SU-DHL-6 (cell line): Measurements from ENCODE around the gene PDE1A.

Source experiments
- H2AFZ ChIP-seq: fragments of 200-600 bp; sonication (generic); 2 replicates; pipeline ENCODE4 v1.6.1; 2014; ENCODE audit warnings: low read depth, mild to moderate bottlenecking, moderate library complexity, mixed read lengths, antibody characterized with exemption, low read length; ENCODE audit not compliant: severe bottlenecking
- H3F3A ChIP-seq: fragments of 200-600 bp; shearing (Covaris generic); 2 replicates; pipeline ENCODE4 v1.6.0; 2016; ENCODE audit warnings: antibody characterized with exemption, mild to moderate bottlenecking; ENCODE audit not compliant: insufficient read depth
- H3K27ac ChIP-seq: fragments of 200-600 bp; sonication (generic); 2 replicates; pipeline ENCODE4 v1.5.1; 2016; ENCODE audit warnings: low read depth, mild to moderate bottlenecking, low read length, moderate library complexity, mixed read lengths
- H3K27me3 ChIP-seq: fragments of 200-600 bp; sonication (generic), shearing (Covaris generic); 2 replicates; pipeline ENCODE4 v1.6.0; 2014; ENCODE audit warnings: mild to moderate bottlenecking, low read length
- H3K36me3 ChIP-seq: fragments of 200-600 bp; sonication (generic); 2 replicates; pipeline ENCODE4 v1.6.1; 2014; ENCODE audit warnings: mild to moderate bottlenecking, low read length, mixed read lengths
- H3K4me2 ChIP-seq: fragments of 300-600, 200-600 bp; shearing (Covaris generic), sonication (generic); 2 replicates; pipeline ENCODE4 v1.6.0; 2014; ENCODE audit warnings: low read length, low read depth, mild to moderate bottlenecking; ENCODE audit not compliant: poor library complexity, severe bottlenecking
- H3K4me3 ChIP-seq: fragments of 200-600 bp; sonication (generic); 2 replicates; pipeline ENCODE4 v1.5.1; 2014; ENCODE audit warnings: antibody characterized with exemption, low read length, mild to moderate bottlenecking, mixed read lengths; ENCODE audit not compliant: insufficient read depth, poor library complexity, severe bottlenecking
- H3K79me2 ChIP-seq: fragments of 200-600 bp; sonication (generic); 2 replicates; pipeline ENCODE4 v1.6.1; 2014; ENCODE audit warnings: mild to moderate bottlenecking, low read length, moderate library complexity; ENCODE audit not compliant: insufficient read depth
- H3K9ac ChIP-seq: fragments of 200-600 bp; sonication (generic); 2 replicates; pipeline ENCODE4 v1.7.0; 2014; ENCODE audit warnings: mild to moderate bottlenecking, low read length
- H3K9me2 ChIP-seq: fragments of 200-600 bp; sonication (generic); replicated peaks from 2 replicates; pipeline ENCODE4 v1.6.1; 2014; ENCODE audit warnings: low read length; ENCODE audit not compliant: insufficient read depth
- H3K9me3 ChIP-seq: fragments of 200-600 bp; sonication (generic); 2 replicates; pipeline ENCODE4 v1.6.1; 2014; ENCODE audit warnings: low read length, mixed read lengths; ENCODE audit not compliant: insufficient read depth
- H4K20me1 ChIP-seq: fragments of 200-600 bp; sonication (generic); 2 replicates; pipeline ENCODE4 v1.6.1; 2014; ENCODE audit warnings: low read depth, mild to moderate bottlenecking, antibody characterized with exemption, low read length, moderate library complexity, mixed read lengths
- CTCF ChIP-seq: fragments of 200-600 bp; sonication (generic); IDR thresholded peaks from one replicate; pipeline ENCODE4 v1.5.1; 2017; ENCODE audit warnings: antibody characterized with exemption, mild to moderate bottlenecking, low read length, moderate library complexity; ENCODE audit not compliant: insufficient read depth, poor library complexity, severe bottlenecking
- EZH2phosphoT487 ChIP-seq: fragments of 200-600 bp; sonication (generic), shearing (Covaris generic); conservative IDR thresholded peaks from 2 replicates; pipeline ENCODE4 v1.6.1; 2018; ENCODE audit warnings: mild to moderate bottlenecking, antibody characterized with exemption, low read length, moderate library complexity, mixed read lengths

The PDE1A gene

GRCh38 chr2:182240862-182241371 is 185.9 kb downstream of the PDE1A start:
- Histone ChIP-seq H3K4me2 (no peak overlapping the region), H3K4me3 (no peak overlapping the region), H3F3A (no peaks in the 10 kb centered on the region), H3K27ac (no peak overlapping the region), H3K9me2 (no peaks in the 10 kb centered on the region), H4K20me1 (no peaks in the 10 kb centered on the region), H3K9me3 (no peaks in the 10 kb centered on the region), H3K9ac (no peak overlapping the region), H3K79me2 (no peaks in the 10 kb centered on the region), H2AFZ (no peak overlapping the region), H3K27me3 (no peaks in the 10 kb centered on the region), H3K36me3 (no peaks in the 10 kb centered on the region)
- TF ChIP-seq CTCF (peak; percentile 83), EZH2phosphoT487 (no peak)

- no peak overlapping the region for H3K27ac ChIP-seq
- no peak overlapping the region for H3K4me3 ChIP-seq
- no peak overlapping the region for H3K4me2 ChIP-seq
- no peaks in the 10 kb centered on the region for H3K79me2 ChIP-seq
- no peak overlapping the region for H3K9ac ChIP-seq
- no peaks in the 10 kb centered on the region for H3F3A ChIP-seq
- H4K20me1 ChIP-seq, result no peaks in the 10 kb centered on the region
- no peak overlapping the region for H2AFZ ChIP-seq
- H3K9me3 ChIP-seq, result no peaks in the 10 kb centered on the region
- H3K9me2 ChIP-seq, result no peaks in the 10 kb centered on the region
- H3K27me3 ChIP-seq, result no peaks in the 10 kb centered on the region
- TF ChIP-seq CTCF (no peak), EZH2phosphoT487 (no peak)
- no peaks in the 10 kb centered on the region for H3K36me3 ChIP-seq
Measured at GRCh38 chr2:182230561-182230960, 196.3 kb downstream of the PDE1A start.

GRCh38 chr2:182229297-182229696 is 197.5 kb downstream of the PDE1A start:
- Histone ChIP-seq H3K9ac (no peak overlapping the region), H3K9me3 (no peaks in the 10 kb centered on the region), H3K27ac (no peak overlapping the region), H3K27me3 (no peaks in the 10 kb centered on the region), H3K4me3 (no peak overlapping the region), H4K20me1 (no peaks in the 10 kb centered on the region), H3K79me2 (no peaks in the 10 kb centered on the region), H3F3A (no peaks in the 10 kb centered on the region), H3K36me3 (no peaks in the 10 kb centered on the region), H3K4me2 (no peak overlapping the region), H3K9me2 (no peaks in the 10 kb centered on the region), H2AFZ (no peak overlapping the region)
- TF ChIP-seq CTCF (no peak), EZH2phosphoT487 (no peak)

GRCh38 chr2:182228741-182229140 is 198.1 kb downstream of the PDE1A start:
- Histone ChIP-seq H3K9me3 (no peaks in the 10 kb centered on the region), H3F3A (no peaks in the 10 kb centered on the region), H3K36me3 (no peaks in the 10 kb centered on the region), H3K4me2 (no peak overlapping the region), H2AFZ (no peak overlapping the region), H3K27me3 (no peaks in the 10 kb centered on the region), H4K20me1 (no peaks in the 10 kb centered on the region), H3K27ac (no peak overlapping the region), H3K9me2 (no peaks in the 10 kb centered on the region), H3K9ac (no peak overlapping the region), H3K79me2 (no peaks in the 10 kb centered on the region), H3K4me3 (no peak overlapping the region)
- TF ChIP-seq CTCF (no peak), EZH2phosphoT487 (no peak)
